ENCODE results near the gene MAP7D3. TPM values are rescaled to one million over a fixed set of nuclear protein-coding genes. Genes with fewer than 3 reads are reported as not detected.

MAP7D3 gene
- total and polyA plus RNA-seq, 2 of the 8 experiments (the other 6 are each of a cell fraction or from before 2014, with no cell fraction given): 4.8 to 19.6 TPM

DNA sequence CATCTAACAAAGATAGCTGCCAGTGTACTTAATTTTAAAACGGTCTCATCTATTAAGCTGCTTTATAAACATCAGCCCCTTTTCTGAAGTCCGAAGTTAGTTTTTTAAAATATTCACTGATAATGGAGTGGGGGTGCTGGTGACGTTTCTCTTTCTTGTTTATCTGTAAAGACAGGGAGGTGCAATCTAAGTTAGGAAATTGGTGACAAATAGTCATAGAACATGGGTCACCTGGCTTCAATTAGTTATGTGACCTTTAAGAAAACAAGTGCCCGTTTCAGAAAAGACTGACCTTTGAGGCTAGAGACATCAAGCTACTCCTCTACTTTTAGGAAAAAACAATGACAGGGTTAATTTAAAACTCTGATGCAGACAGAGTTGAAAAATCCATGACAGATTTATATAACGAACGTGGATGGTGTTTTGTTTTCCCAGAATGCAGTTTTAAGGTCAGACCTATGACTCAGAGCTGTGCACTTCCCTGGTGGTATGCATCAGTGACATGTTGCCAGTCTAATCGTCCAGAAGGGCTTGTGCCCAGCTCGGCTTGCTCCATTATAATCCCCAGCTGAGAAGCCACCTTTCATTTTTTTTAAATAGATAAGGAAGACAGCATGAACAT is 65.7 kb downstream of the MAP7D3 start (continued):
- TF ChIP-seq, protein P1, sequence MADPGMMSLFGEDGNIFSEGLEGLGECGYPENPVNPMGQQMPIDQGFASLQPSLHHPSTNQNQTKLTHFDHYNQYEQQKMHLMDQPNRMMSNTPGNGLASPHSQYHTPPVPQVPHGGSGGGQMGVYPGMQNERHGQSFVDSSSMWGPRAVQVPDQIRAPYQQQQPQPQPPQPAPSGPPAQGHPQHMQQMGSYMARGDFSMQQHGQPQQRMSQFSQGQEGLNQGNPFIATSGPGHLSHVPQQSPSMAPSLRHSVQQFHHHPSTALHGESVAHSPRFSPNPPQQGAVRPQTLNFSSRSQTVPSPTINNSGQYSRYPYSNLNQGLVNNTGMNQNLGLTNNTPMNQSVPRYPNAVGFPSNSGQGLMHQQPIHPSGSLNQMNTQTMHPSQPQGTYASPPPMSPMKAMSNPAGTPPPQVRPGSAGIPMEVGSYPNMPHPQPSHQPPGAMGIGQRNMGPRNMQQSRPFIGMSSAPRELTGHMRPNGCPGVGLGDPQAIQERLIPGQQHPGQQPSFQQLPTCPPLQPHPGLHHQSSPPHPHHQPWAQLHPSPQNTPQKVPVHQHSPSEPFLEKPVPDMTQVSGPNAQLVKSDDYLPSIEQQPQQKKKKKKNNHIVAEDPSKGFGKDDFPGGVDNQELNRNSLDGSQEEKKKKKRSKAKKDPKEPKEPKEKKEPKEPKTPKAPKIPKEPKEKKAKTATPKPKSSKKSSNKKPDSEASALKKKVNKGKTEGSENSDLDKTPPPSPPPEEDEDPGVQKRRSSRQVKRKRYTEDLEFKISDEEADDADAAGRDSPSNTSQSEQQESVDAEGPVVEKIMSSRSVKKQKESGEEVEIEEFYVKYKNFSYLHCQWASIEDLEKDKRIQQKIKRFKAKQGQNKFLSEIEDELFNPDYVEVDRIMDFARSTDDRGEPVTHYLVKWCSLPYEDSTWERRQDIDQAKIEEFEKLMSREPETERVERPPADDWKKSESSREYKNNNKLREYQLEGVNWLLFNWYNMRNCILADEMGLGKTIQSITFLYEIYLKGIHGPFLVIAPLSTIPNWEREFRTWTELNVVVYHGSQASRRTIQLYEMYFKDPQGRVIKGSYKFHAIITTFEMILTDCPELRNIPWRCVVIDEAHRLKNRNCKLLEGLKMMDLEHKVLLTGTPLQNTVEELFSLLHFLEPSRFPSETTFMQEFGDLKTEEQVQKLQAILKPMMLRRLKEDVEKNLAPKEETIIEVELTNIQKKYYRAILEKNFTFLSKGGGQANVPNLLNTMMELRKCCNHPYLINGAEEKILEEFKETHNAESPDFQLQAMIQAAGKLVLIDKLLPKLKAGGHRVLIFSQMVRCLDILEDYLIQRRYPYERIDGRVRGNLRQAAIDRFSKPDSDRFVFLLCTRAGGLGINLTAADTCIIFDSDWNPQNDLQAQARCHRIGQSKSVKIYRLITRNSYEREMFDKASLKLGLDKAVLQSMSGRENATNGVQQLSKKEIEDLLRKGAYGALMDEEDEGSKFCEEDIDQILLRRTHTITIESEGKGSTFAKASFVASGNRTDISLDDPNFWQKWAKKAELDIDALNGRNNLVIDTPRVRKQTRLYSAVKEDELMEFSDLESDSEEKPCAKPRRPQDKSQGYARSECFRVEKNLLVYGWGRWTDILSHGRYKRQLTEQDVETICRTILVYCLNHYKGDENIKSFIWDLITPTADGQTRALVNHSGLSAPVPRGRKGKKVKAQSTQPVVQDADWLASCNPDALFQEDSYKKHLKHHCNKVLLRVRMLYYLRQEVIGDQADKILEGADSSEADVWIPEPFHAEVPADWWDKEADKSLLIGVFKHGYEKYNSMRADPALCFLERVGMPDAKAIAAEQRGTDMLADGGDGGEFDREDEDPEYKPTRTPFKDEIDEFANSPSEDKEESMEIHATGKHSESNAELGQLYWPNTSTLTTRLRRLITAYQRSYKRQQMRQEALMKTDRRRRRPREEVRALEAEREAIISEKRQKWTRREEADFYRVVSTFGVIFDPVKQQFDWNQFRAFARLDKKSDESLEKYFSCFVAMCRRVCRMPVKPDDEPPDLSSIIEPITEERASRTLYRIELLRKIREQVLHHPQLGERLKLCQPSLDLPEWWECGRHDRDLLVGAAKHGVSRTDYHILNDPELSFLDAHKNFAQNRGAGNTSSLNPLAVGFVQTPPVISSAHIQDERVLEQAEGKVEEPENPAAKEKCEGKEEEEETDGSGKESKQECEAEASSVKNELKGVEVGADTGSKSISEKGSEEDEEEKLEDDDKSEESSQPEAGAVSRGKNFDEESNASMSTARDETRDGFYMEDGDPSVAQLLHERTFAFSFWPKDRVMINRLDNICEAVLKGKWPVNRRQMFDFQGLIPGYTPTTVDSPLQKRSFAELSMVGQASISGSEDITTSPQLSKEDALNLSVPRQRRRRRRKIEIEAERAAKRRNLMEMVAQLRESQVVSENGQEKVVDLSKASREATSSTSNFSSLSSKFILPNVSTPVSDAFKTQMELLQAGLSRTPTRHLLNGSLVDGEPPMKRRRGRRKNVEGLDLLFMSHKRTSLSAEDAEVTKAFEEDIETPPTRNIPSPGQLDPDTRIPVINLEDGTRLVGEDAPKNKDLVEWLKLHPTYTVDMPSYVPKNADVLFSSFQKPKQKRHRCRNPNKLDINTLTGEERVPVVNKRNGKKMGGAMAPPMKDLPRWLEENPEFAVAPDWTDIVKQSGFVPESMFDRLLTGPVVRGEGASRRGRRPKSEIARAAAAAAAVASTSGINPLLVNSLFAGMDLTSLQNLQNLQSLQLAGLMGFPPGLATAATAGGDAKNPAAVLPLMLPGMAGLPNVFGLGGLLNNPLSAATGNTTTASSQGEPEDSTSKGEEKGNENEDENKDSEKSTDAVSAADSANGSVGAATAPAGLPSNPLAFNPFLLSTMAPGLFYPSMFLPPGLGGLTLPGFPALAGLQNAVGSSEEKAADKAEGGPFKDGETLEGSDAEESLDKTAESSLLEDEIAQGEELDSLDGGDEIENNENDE (IDR thresholded peaks at IDR 0.05; ENCODE audit: insufficient replicate concordance, low read length): no peak
- TF ChIP-seq SP1 (IDR thresholded peaks at IDR 0.05; ENCODE audit: low read depth, low read length): no peak
- TF ChIP-seq FOSL1 (IDR thresholded peaks at IDR 0.05; ENCODE audit: insufficient read depth, low read depth, low read length): no peak
- no peak for TF ChIP-seq NANOG (IDR thresholded peaks at IDR 0.05; ENCODE audit: insufficient read depth, low read depth, low read length, poor library complexity, severe bottlenecking)
- TF ChIP-seq HDAC6 (IDR thresholded peaks at IDR 0.05; ENCODE audit: low read depth, low read length): no peak
- TF ChIP-seq, protein P2, sequence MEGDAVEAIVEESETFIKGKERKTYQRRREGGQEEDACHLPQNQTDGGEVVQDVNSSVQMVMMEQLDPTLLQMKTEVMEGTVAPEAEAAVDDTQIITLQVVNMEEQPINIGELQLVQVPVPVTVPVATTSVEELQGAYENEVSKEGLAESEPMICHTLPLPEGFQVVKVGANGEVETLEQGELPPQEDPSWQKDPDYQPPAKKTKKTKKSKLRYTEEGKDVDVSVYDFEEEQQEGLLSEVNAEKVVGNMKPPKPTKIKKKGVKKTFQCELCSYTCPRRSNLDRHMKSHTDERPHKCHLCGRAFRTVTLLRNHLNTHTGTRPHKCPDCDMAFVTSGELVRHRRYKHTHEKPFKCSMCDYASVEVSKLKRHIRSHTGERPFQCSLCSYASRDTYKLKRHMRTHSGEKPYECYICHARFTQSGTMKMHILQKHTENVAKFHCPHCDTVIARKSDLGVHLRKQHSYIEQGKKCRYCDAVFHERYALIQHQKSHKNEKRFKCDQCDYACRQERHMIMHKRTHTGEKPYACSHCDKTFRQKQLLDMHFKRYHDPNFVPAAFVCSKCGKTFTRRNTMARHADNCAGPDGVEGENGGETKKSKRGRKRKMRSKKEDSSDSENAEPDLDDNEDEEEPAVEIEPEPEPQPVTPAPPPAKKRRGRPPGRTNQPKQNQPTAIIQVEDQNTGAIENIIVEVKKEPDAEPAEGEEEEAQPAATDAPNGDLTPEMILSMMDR (IDR thresholded peaks at IDR 0.05; ENCODE audit: control extremely low read depth in 1 of 3, insufficient read depth in 1 of 3, low read depth in 1 of 3, low read length in 3 of 3): no peak
- TF ChIP-seq EZH2 (IDR thresholded peaks at IDR 0.05; ENCODE audit: low read depth, low read length, severe bottlenecking): no peak
